HCT116 (cell line): ENCODE data around the gene MAP9. TPM values are rescaled to one million over a fixed set of nuclear protein-coding genes. Genes with fewer than 3 reads are reported as not detected.

Experiments used
- ATAC-seq: fragments of 200-7000 bp; cut with Tn5 transposase; 2 replicates; pipeline ENCODE4 v1.9.1; 2020; ENCODE audit warnings: mild to moderate bottlenecking, moderate library complexity
- BruUV-seq: library from RNA; stranded (reverse); fragments of 400-500 nt; replicated peaks from 2 replicates; lab custom pipeline; 2021; lab: Mats Ljungman, UMichigan
- CTCF ChIA-PET: fragments of 300-600 bp; sonication (Branson Sonifier 250); formaldehyde crosslinking; loops from one replicate; lab custom pipeline; 2021; ENCODE audit warnings: antibody characterized with exemption; lab: Charles Lee
- POLR2A ChIA-PET: fragments of 300-600, 350-600 bp; sonication (Branson Sonifier 250); formaldehyde crosslinking; loops from one replicate; lab custom pipeline; 2021; ENCODE audit warnings: antibody characterized with exemption; lab: Charles Lee
- RAD21 ChIA-PET, 2 experiments: fragments of 300-600 bp; sonication (Branson Sonifier 250); formaldehyde crosslinking; loops; one replicate each; lab custom pipeline; 2023; ENCODE audit warnings: low total read pairs in 2 of 2; ENCODE audit not compliant: uncharacterized antibody in 2 of 2, unreplicated experiment in 2 of 2, low non-redundant PET in 1 of 2; lab: Charles Lee
- DNase-seq: peaks from one replicate; pipeline ENCODE4 v3.0.0-alpha.2; 2010; ENCODE audit warnings: low read depth, low spot score
- H2AFZ ChIP-seq: fragments of 200-600 bp; shearing (Covaris generic), sonication (generic); 2 replicates; pipeline ENCODE4 v1.6.1; 2017; ENCODE audit warnings: low read depth, mixed run types, mixed read lengths, antibody characterized with exemption, low read length; ENCODE audit not compliant: poor library complexity, severe bottlenecking
- H3K27ac ChIP-seq: 2 replicates; pipeline ENCODE4 v1.5.1; 2012; ENCODE audit warnings: low read depth, low read length
- H3K27me3 ChIP-seq: fragments of 200-600 bp; sonication (generic); 2 replicates; pipeline ENCODE4 v1.6.1; 2016; ENCODE audit warnings: mixed run types, low read length, mixed read lengths; ENCODE audit not compliant: insufficient read depth
- H3K36me3 ChIP-seq, 2 experiments: fragments of 200-500 bp in 1 of 2; fragments of 200-600 bp in 1 of 2; sonication (Bioruptor generic) in 1 of 2; sonication (generic) in 1 of 2; 2 replicates each; pipeline versions ENCODE4 v1.5.1 to v1.6.1; 2014 to 2016; ENCODE audit warnings: low read length in 2 of 2, inconsistent platforms in 1 of 2, mixed read lengths in 1 of 2, mixed run types in 1 of 2; ENCODE audit not compliant: insufficient read depth in 2 of 2, control insufficient read depth in 1 of 2
- H3K4me1 ChIP-seq, 2 experiments: fragments of 200-600 bp in 1 of 2; sonication (generic) in 1 of 2; 2 replicates each; pipeline versions ENCODE4 v1.5.1 to v1.6.1; 2012 to 2017; ENCODE audit warnings: low read length in 2 of 2, inconsistent platforms in 1 of 2, mild to moderate bottlenecking in 1 of 2, mixed read lengths in 1 of 2, mixed run types in 1 of 2, moderate library complexity in 1 of 2; ENCODE audit not compliant: insufficient read depth in 2 of 2, control insufficient read depth in 1 of 2
- H3K4me2 ChIP-seq: fragments of 200-600 bp; sonication (generic); 2 replicates; pipeline ENCODE4 v1.6.1; 2017; ENCODE audit warnings: mixed run types, low read length, mixed read lengths
- H3K4me3 ChIP-seq, 2 experiments: fragments of 200-600 bp in 1 of 2; sonication (generic) in 1 of 2; replicated peaks in 1 of 2; 2 replicates each; pipeline ENCODE4 v1.5.1; 2011 to 2016; ENCODE audit warnings: low read length in 2 of 2, control low read depth in 1 of 2, low read depth in 1 of 2, mild to moderate bottlenecking in 1 of 2, mixed read lengths in 1 of 2, mixed run types in 1 of 2
- H3K79me2 ChIP-seq: fragments of 200-600 bp; sonication (generic); 2 replicates; pipeline ENCODE4 v1.6.1; 2017; ENCODE audit warnings: mild to moderate bottlenecking, mixed run types, low read length, moderate library complexity, mixed read lengths; ENCODE audit not compliant: insufficient read depth
- H3K9ac ChIP-seq: fragments of 200-600 bp; sonication (generic); 2 replicates; pipeline ENCODE4 v1.6.1; 2016; ENCODE audit warnings: low read length, mixed read lengths
- H3K9me2 ChIP-seq: fragments of 200-600 bp; sonication (generic), shearing (Covaris generic); 2 replicates; pipeline ENCODE4 v1.6.1; 2017; ENCODE audit warnings: mixed run types, mild to moderate bottlenecking, moderate library complexity; ENCODE audit not compliant: insufficient read depth
- H3K9me3 ChIP-seq, 2 experiments: fragments of 200-500 bp in 1 of 2; fragments of 200-600 bp in 1 of 2; sonication (Bioruptor generic) in 1 of 2; sonication (generic) in 1 of 2; 2 replicates each; pipeline ENCODE4 v1.6.1; 2014 to 2017; ENCODE audit warnings: low read length in 2 of 2, mixed read lengths in 2 of 2, inconsistent platforms in 1 of 2, low read depth in 1 of 2, mild to moderate bottlenecking in 1 of 2, mixed run types in 1 of 2, moderate library complexity in 1 of 2; ENCODE audit not compliant: control insufficient read depth in 1 of 2, insufficient read depth in 1 of 2
- H4K20me1 ChIP-seq: fragments of 200-600 bp; sonication (generic), shearing (Covaris generic); 2 replicates; pipeline ENCODE4 v1.6.1; 2017; ENCODE audit warnings: mixed run types, mild to moderate bottlenecking, moderate library complexity; ENCODE audit not compliant: insufficient read depth
- EGR1 ChIP-seq: IDR thresholded peaks from 2 replicates; pipeline ENCODE4 v1.6.1; 2012; ENCODE audit warnings: low read depth
- ELF1 ChIP-seq: IDR thresholded peaks from 2 replicates; pipeline ENCODE4 v1.6.1; 2012; ENCODE audit warnings: low read depth, borderline replicate concordance
- EZH2 ChIP-seq: fragments of 200-600 bp; sonication (generic); IDR thresholded peaks from 2 replicates; pipeline ENCODE4 v1.6.1; 2017; ENCODE audit warnings: antibody characterized with exemption, mixed run types
- EZH2phosphoT487 ChIP-seq: fragments of 200-600 bp; IDR thresholded peaks from 2 replicates; pipeline ENCODE4 v1.6.1; 2018; ENCODE audit warnings: antibody characterized with exemption, borderline replicate concordance
- JUND ChIP-seq: IDR thresholded peaks from 2 replicates; pipeline ENCODE4 v1.6.1; 2012
- POLR2A ChIP-seq: IDR thresholded peaks from 2 replicates; pipeline ENCODE4 v1.7.0; 2011; ENCODE audit warnings: borderline replicate concordance; ENCODE audit not compliant: insufficient read depth, insufficient read length; ENCODE audit errors: extremely low read depth
- RAD21 ChIP-seq: IDR thresholded peaks from 2 replicates; pipeline ENCODE4 v1.6.1; 2012; ENCODE audit warnings: low read depth, mild to moderate bottlenecking
- SIN3A ChIP-seq: IDR thresholded peaks from 2 replicates; pipeline ENCODE4 v1.6.1; 2012; ENCODE audit warnings: low read depth
- SRF ChIP-seq: IDR thresholded peaks from 2 replicates; pipeline ENCODE4 v1.6.1; 2012; ENCODE audit warnings: low read depth
- TCF7L2 ChIP-seq: IDR thresholded peaks from 2 replicates; pipeline ENCODE4 v1.7.0; 2011; ENCODE audit warnings: borderline replicate concordance, inconsistent platforms; ENCODE audit not compliant: insufficient read depth, insufficient read length; ENCODE audit errors: extremely low read depth
- ZNF274 ChIP-seq: fragments of 200-500 bp; sonication (Bioruptor generic); IDR thresholded peaks from 2 replicates; pipeline ENCODE4 v1.6.1; 2014; ENCODE audit warnings: mild to moderate bottlenecking, low read depth, low read length, inconsistent platforms
- intact Hi-C: fragments of 100-400 bp; cut with micrococcal nuclease; formaldehyde crosslinking; loops from 2 replicates; pipeline ENCODE4 v1.10.0; 2022
- total RNA-seq: library from RNA; stranded (reverse); gene quantifications from one replicate; pipeline ENCODE4 v1.2.1, GENCODE V29; 2021; ENCODE audit not compliant: unreplicated experiment
- TF ChIP-seq, protein P1 (sequence below), 3 experiments: fragments of 200-600 bp in 1 of 3; sonication (generic) in 1 of 3; IDR thresholded peaks in 2 of 3; conservative IDR thresholded peaks in 1 of 3; 2 replicates each; pipeline ENCODE4 v1.5.1; 2012 to 2017; ENCODE audit warnings: low read depth in 2 of 3, low read length in 2 of 3, antibody characterized with exemption in 1 of 3, borderline replicate concordance in 1 of 3, control low read depth in 1 of 3, mild to moderate bottlenecking in 1 of 3, mixed read lengths in 1 of 3, mixed run types in 1 of 3, moderate library complexity in 1 of 3; ENCODE audit not compliant: insufficient read depth in 1 of 3

Gene MAP9
- total RNA-seq, 1 experiment from 2014 or later: 0.32 TPM

DNA sequence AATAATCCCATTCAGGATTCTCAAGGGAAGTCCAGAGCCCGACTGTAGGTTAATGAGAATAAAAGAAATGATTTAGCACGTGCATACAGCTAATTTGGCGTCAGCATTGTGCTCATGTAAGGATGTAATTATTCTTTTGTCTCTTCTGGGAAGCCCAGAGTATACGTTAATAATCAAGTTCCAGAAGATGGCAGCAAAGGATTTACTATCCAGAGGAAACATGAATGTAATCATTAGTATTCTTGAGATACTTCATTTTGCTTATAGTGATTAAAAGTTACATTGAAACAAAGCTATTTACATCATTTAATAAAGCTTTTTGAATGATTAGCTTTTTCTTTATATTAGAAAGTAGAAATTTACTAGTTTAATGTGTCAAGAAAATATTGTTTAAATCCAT lies 27.1 kb upstream of the MAP9 start:
- H3K4me1 ChIP-seq: no peaks in the 10 kb centered on the region
- H3K4me3 ChIP-seq: no peak overlapping the region
- no TSS peak for BruUV-seq
- ChIA-PET RAD21 (interaction anchor here in 1 of 2 experiments (0.6 kb wide), 1 partner anchor 549 kb away, joined by 3 read pairs; no protein-coding TSS in a partner anchor), POLR2A (interaction anchor here (0.7 kb wide), 1 partner anchor 114 kb away, joined by 3 read pairs; no protein-coding TSS in a partner anchor), CTCF (interaction anchor here (0.8 to 3.6 kb wide), 6 partner anchors 9 to 597 kb away, joined by 3 to 36 read pairs (median 6); partner anchors contain the start of gene CTSO)
- no peak overlapping the region for H3K9ac ChIP-seq
- H2AFZ ChIP-seq: peak overlapping the region; percentile 56
- no peak overlapping the region for H3K4me2 ChIP-seq
- no peak overlapping the region for H3K27ac ChIP-seq
- no peaks in the 10 kb centered on the region for H3K9me2 ChIP-seq
- no peaks in the 10 kb centered on the region for H3K9me3 ChIP-seq
- intact Hi-C loops: loop anchor here (1.0 to 2.0 kb wide), 3 partner anchors 383 to 975 kb away; partner anchors contain the start of gene CTSO
- peak; percentile 83 for ATAC-seq
- H3K79me2 ChIP-seq: no peaks in the 10 kb centered on the region
- no peaks in the 10 kb centered on the region for H4K20me1 ChIP-seq
- H3K27me3 ChIP-seq: no peaks in the 10 kb centered on the region
- peak; percentile 36 for DNase-seq
- no peak for TF ChIP-seq JUND
- TF ChIP-seq RAD21: peak; percentile 75
- no peak for TF ChIP-seq EZH2
- TF ChIP-seq, protein P1, sequence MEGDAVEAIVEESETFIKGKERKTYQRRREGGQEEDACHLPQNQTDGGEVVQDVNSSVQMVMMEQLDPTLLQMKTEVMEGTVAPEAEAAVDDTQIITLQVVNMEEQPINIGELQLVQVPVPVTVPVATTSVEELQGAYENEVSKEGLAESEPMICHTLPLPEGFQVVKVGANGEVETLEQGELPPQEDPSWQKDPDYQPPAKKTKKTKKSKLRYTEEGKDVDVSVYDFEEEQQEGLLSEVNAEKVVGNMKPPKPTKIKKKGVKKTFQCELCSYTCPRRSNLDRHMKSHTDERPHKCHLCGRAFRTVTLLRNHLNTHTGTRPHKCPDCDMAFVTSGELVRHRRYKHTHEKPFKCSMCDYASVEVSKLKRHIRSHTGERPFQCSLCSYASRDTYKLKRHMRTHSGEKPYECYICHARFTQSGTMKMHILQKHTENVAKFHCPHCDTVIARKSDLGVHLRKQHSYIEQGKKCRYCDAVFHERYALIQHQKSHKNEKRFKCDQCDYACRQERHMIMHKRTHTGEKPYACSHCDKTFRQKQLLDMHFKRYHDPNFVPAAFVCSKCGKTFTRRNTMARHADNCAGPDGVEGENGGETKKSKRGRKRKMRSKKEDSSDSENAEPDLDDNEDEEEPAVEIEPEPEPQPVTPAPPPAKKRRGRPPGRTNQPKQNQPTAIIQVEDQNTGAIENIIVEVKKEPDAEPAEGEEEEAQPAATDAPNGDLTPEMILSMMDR (IDR thresholded peaks at IDR 0.05 in 2 of 3, conservative IDR thresholded peaks at IDR 0.05 in 1 of 3; ENCODE audit: borderline replicate concordance in 1 of 3, insufficient read depth in 1 of 3, low read depth in 2 of 3, low read length in 2 of 3): peak in 2 of 3 experiments; percentile 50 to 53; a peak in 3 of 6 replicates
- H3K36me3 ChIP-seq: no peaks in the 10 kb centered on the region

DNA sequence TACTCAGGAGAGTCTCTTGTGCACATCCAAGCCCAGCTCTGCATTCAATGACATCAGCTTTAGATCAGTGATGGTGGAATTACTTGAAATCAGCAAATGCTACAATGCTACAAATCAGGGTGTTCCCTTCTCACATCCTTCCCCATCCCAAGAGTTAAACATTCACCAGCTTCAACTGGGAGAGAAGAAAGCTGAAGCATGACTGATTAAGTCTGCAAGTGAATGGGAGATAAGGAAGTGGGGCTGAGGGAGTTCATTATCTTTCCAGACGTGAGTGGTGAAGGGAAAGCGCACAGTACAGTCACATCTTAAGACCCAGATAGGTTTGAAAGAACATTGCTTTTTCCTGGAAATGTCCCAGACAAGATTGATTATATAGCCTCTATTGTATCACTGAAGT lies 26.2 kb upstream of the MAP9 start:
- H3K27ac ChIP-seq: no peak overlapping the region
- no peaks in the 10 kb centered on the region for H3K9me2 ChIP-seq
- no peaks in the 10 kb centered on the region for H4K20me1 ChIP-seq
- H3K4me3 ChIP-seq: no peak overlapping the region
- no peaks in the 10 kb centered on the region for H3K27me3 ChIP-seq
- H2AFZ ChIP-seq: no peak overlapping the region
- intact Hi-C loops: no loop called here
- no peak for DNase-seq
- CTCF ChIA-PET: interaction anchor here (1.2 to 3.6 kb wide), 3 partner anchors 384 to 550 kb away, joined by 4 to 36 read pairs (median 13); partner anchors contain the start of gene CTSO
- H3K9ac ChIP-seq: no peak overlapping the region
- no peak for ATAC-seq
- H3K4me2 ChIP-seq: no peak overlapping the region
- no peaks in the 10 kb centered on the region for H3K9me3 ChIP-seq
- H3K36me3 ChIP-seq: no peaks in the 10 kb centered on the region
- RAD21 ChIA-PET: interaction anchor here in 1 of 2 experiments (1.2 kb wide), 1 partner anchor 384 kb away, joined by 3 read pairs; no protein-coding TSS in a partner anchor
- H3K4me1 ChIP-seq: no peaks in the 10 kb centered on the region
- POLR2A ChIA-PET: no interaction called here
- no TSS peak for BruUV-seq
- no peaks in the 10 kb centered on the region for H3K79me2 ChIP-seq
- TF ChIP-seq ZNF274: no peak
- TF ChIP-seq EZH2: no peak
- TF ChIP-seq POLR2A: no peak
- TF ChIP-seq EGR1: no peak
- no peak for TF ChIP-seq SRF
- no peak for TF ChIP-seq TCF7L2
- no peak for TF ChIP-seq RAD21
- TF ChIP-seq SIN3A: no peak
- TF ChIP-seq ELF1: no peak
- TF ChIP-seq EZH2phosphoT487: no peak
- no peak for TF ChIP-seq JUND
- TF ChIP-seq, protein P1 (IDR thresholded peaks at IDR 0.05 in 2 of 3, conservative IDR thresholded peaks at IDR 0.05 in 1 of 3; ENCODE audit: borderline replicate concordance in 1 of 3, insufficient read depth in 1 of 3, low read depth in 2 of 3, low read length in 2 of 3): no peak
